HL-60 (cell line): ENCODE measurements around the gene PIP5KL1.

Source experiments
- CTCF ChIP-seq: IDR thresholded peaks from one replicate; pipeline ENCODE4 v1.5.1; 2011; ENCODE audit warnings: low read length, control low read depth, inconsistent platforms; ENCODE audit not compliant: insufficient read depth
- POLR2AphosphoS5 ChIP-seq: IDR thresholded peaks from 2 replicates; pipeline ENCODE4 v1.6.1; 2012; ENCODE audit warnings: low read depth
- REST ChIP-seq: IDR thresholded peaks from 2 replicates; pipeline ENCODE4 v1.6.1; 2012; ENCODE audit warnings: low read depth; ENCODE audit not compliant: insufficient replicate concordance

GRCh38 chr9:127972236-127972871, 41.8 kb upstream of the PIP5KL1 start:
- TF ChIP-seq CTCF = no peak
- TF ChIP-seq POLR2AphosphoS5 = no peak
- TF ChIP-seq REST = no peak
